ENCODE results near the gene OGA.
A peak's percentile ranks its signal among the peaks of the same experiment; 100 is the strongest.

Gene OGA

GRCh38 chr10:101833466-101833865 is 15.2 kb upstream of the OGA start:
- TF ChIP-seq EZH2 (optimal IDR thresholded peaks at IDR 0.05; ENCODE audit: low read depth, low read length) (no peak), CTCF (IDR thresholded peaks at IDR 0.05; ENCODE audit: low read length) (no peak), EZH2phosphoT487 (IDR thresholded peaks at IDR 0.05; ENCODE audit: low read length) (no peak)
- Histone ChIP-seq H3K79me2 (ENCODE audit: low read length) (no peaks in the 10 kb centered on the region), H2AFZ (ENCODE audit: low read length) (no peak overlapping the region), H3K27me3 (replicated peaks; ENCODE audit: insufficient read depth, low read length) (no peaks in the 10 kb centered on the region), H3F3A (ENCODE audit: insufficient read depth, low read length) (peaks cover 19% of the 10 kb centered on the region), H3K9me2 (replicated peaks; ENCODE audit: insufficient read depth, low read length) (no peaks in the 10 kb centered on the region), H3K27ac (ENCODE audit: low read length) (no peak overlapping the region), H3K36me3 (replicated peaks; ENCODE audit: insufficient read depth, low read length) (no peaks in the 10 kb centered on the region), H3K4me1 (ENCODE audit: low read length) (peaks cover 9% of the 10 kb centered on the region; the same call in 1 of the 2 replicates), H3K4me2 (ENCODE audit: low read depth, low read length) (no peak overlapping the region), H3K4me3 (ENCODE audit: low read length) (no peak overlapping the region), H3K9ac (ENCODE audit: low read length) (no peak overlapping the region), H4K20me1 (ENCODE audit: insufficient read depth, low read length) (no peaks in the 10 kb centered on the region), H3K9me3 (replicated peaks; ENCODE audit: insufficient read depth, low read length) (no peaks in the 10 kb centered on the region)
- DNase-seq: no peak

DNA sequence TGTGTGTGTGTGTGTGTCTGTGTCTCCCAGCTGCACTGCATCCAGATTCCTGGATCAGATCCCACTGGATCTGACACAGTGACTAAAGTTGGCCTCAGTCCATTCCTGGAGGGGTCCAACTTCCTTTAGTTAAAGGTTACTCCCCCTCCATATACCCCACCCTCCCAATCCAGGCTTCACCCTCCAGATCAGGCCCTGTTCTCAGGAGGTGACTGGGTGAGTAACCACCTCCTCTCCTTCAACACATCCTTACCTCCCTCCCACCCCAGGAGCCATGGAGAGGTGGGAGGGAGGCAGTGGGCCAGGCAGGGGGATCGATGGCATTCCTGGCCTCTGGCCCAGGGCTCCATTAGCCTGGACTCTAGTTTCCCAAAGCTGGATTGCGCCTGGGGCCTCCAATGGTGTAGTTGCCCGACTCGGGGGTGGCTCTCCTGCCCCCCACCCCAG is 14.1 kb upstream of the OGA start:
- peaks cover 9% of the 10 kb centered on the region; the same call in 1 of the 2 replicates for H3K4me1 ChIP-seq (ENCODE audit: low read length)
- no peak overlapping the region for H3K9ac ChIP-seq (ENCODE audit: low read length)
- no peak for DNase-seq
- peaks cover 19% of the 10 kb centered on the region for H3F3A ChIP-seq (ENCODE audit: insufficient read depth, low read length)
- TF ChIP-seq EZH2phosphoT487 (IDR thresholded peaks at IDR 0.05; ENCODE audit: low read length) (no peak), EZH2 (optimal IDR thresholded peaks at IDR 0.05; ENCODE audit: low read depth, low read length) (no peak)
- H3K4me3 ChIP-seq (ENCODE audit: low read length): no peak overlapping the region
- no peaks in the 10 kb centered on the region for H3K27me3 ChIP-seq (replicated peaks; ENCODE audit: insufficient read depth, low read length)
- H4K20me1 ChIP-seq (ENCODE audit: insufficient read depth, low read length): no peaks in the 10 kb centered on the region
- H3K9me2 ChIP-seq (replicated peaks; ENCODE audit: insufficient read depth, low read length): no peaks in the 10 kb centered on the region
- no peak overlapping the region for H3K27ac ChIP-seq (ENCODE audit: low read length)
- no peak overlapping the region for H2AFZ ChIP-seq (ENCODE audit: low read length)
- no peaks in the 10 kb centered on the region for H3K9me3 ChIP-seq (replicated peaks; ENCODE audit: insufficient read depth, low read length)
- no peak overlapping the region for H3K4me2 ChIP-seq (ENCODE audit: low read depth, low read length)
- H3K36me3 ChIP-seq (replicated peaks; ENCODE audit: insufficient read depth, low read length): no peaks in the 10 kb centered on the region
- no peaks in the 10 kb centered on the region for H3K79me2 ChIP-seq (ENCODE audit: low read length)

- Histone ChIP-seq H3K27me3 (replicated peaks; ENCODE audit: insufficient read depth, low read length) (no peaks in the 10 kb centered on the region), H3F3A (ENCODE audit: insufficient read depth, low read length) (peaks cover 19% of the 10 kb centered on the region), H3K9ac (ENCODE audit: low read length) (peak overlapping the region; percentile 51; the same call in 1 of the 2 replicates), H3K27ac (ENCODE audit: low read length) (peak overlapping the region; percentile 33; the same call in 1 of the 2 replicates), H3K9me2 (replicated peaks; ENCODE audit: insufficient read depth, low read length) (no peaks in the 10 kb centered on the region), H3K4me2 (ENCODE audit: low read depth, low read length) (peak overlapping the region; percentile 94), H3K36me3 (replicated peaks; ENCODE audit: insufficient read depth, low read length) (no peaks in the 10 kb centered on the region), H3K4me3 (ENCODE audit: low read length) (peak overlapping the region; percentile 76), H4K20me1 (ENCODE audit: insufficient read depth, low read length) (no peaks in the 10 kb centered on the region), H2AFZ (ENCODE audit: low read length) (peak overlapping the region; percentile 90), H3K4me1 (ENCODE audit: low read length) (peaks cover 9% of the 10 kb centered on the region; the same call in 1 of the 2 replicates), H3K79me2 (ENCODE audit: low read length) (no peaks in the 10 kb centered on the region), H3K9me3 (replicated peaks; ENCODE audit: insufficient read depth, low read length) (no peaks in the 10 kb centered on the region)
- TF ChIP-seq EZH2phosphoT487 (IDR thresholded peaks at IDR 0.05; ENCODE audit: low read length): no peak
- TF ChIP-seq EZH2 (optimal IDR thresholded peaks at IDR 0.05; ENCODE audit: low read depth, low read length): no peak
- TF ChIP-seq CTCF (IDR thresholded peaks at IDR 0.05; ENCODE audit: low read length): no peak
- no peak for DNase-seq
Measured at GRCh38 chr10:101831169-101831811, 13.0 kb upstream of the OGA start.

Measured in MM.1S (cell line).